NCI-H2196 treated with DMSO at 0.1 percent for 48 hours (cell line): ENCODE results near the gene CHEK2.
"Not testable (repeated sequence)": the region's sequence is repeated elsewhere in the genome, so short reads cannot be mapped to it uniquely, and the experiment has no call there.

Source experiments
- DNase-seq: peaks from one replicate; lab custom pipeline; 2025; ENCODE audit not compliant: unreplicated experiment; lab: John Stamatoyannopoulos, UW

CHEK2 gene

DNA sequence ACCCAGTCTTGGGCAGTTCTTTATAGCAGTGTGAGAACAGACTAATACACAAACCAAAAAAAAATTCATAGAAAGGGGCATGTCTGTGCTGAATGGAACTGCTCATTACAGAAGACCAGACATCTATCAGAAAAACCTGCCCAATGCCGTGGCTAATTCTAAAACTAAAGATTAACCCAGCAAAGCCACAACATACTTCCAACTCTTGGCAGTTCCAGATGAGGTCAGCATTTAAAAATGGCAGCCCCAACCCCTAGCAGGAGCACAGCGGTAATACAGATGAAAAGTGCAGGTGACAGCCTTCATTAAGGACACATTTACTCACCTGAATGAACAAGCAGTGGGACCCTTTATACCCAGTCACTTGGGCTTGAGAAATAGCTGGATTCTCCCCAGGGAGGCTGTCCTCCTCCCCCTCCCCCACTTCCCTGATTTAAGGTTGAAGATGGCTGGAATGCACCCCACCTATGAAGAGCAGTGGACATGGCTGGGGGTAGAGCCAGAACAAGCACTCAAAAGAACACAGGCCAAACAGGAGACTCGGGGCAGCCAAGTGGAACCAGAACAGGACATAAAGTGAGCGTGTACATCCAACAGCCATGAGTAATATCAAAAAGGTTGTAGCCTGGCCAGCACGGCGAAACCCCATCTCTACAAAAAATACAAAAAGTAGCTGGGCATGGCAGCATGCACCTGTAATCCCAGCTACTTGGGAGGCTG lies 48.4 kb downstream of the CHEK2 start:
- not testable (repeated sequence) for DNase-seq

DNA sequence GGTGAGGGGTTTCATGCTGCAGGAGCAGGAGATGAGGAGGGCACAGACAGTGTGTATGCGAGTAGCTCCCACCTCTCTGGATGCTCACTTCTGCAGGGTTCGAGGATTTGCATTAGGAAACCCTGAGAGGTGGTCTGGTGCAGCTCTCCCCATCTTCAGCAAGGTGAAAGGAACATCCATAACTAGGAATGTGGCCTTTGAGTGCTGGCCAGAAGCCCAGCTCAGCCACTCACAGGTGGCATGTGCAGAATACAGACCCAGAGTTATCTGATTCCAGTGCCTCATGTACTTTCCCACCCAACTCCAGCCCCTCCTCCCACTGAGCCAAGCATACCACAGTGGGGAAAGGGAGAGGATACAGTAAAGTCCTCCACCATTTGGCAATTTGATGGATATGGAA lies 51.8 kb downstream of the CHEK2 start:
- not testable (repeated sequence) for DNase-seq

DNA sequence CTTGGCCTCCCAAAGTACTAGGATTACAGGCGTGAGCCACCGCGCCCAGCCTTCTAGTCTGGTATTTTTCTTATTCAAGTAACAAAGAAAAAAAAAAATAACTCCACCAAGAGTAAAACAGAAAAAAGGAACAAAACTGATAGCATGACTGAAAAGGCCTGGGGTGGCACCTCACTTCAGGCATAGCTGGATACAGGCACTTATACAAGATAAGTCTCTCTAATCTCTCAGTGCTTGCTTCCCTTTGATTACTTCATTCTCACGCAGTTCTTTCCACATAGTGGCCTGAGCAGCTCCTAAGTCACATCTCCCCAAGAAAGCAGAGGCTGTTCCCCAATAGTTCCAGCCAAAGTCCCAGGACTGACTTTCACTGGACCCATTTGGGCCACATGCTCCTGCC lies 58.7 kb downstream of the CHEK2 start:
- DNase-seq, result not testable (repeated sequence)

DNA sequence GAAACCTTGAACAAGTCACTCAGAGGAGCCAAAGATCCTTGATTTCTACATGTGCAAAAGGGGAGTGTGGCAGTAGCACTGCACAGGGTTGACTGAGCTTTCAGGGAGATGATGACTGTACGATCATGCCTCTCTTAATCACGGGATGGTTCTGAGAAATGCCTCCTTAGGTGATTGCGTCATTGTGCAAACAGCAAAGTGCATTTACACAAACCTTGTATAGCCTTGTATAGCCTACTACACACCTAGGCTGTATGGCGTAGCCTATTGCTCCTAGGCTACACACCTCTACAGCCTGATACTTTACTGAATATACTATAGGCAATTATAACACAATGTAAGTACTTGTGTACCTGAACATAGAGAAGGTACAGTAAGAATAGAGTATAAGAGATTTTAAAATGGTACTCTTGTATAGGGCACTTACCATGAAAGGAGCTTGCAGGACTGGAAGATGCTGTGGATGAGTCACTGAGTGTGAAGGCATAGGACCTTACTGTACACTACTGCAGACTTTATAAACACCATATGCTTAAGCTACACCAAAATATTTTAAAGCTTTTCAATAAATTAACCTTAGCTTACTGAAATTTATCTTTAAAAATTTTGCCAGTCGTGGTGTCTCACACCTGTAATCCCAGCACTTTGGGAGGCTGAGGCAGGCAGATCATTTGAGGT lies 60.7 kb downstream of the CHEK2 start:
- not testable (repeated sequence) for DNase-seq

DNA sequence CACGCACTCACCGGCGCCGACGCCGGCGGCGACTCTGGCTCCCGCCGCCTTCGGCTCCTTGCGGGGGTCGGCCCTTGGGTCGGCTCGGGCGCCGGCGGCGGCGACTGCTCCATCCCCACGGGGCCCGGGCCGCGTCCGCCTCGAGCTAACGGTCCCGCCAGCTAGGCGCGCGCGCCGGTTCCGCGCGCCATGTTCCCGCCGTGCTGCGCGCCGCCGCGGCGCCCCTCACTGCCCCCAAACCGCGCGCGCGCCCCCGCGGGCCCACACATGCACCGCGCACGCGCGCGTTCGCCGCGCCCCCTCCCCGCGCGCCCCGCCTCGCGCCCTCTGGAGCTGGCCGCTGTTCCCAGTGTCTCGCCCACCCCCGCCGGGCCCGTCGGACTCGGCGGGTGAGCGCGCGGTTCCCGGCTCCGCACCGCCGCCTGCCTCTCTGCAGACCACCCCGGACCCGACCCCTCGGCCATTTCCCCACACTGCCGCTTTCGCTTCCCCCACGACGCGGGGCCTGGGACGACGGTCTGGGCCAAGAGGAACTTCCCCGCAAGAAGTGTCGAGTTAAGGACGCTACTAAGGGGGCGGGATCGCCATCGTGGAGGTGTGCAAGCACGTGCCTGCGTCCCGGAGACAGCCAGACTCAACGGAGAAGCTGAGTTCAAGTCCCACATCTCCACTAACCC lies 61.9 kb downstream of the CHEK2 start, which contains the start of gene TTC28:
TSS of gene TTC28 (minus strand) at position 230 of the 677 bp plus-strand sequence. CDS start at position 113, 117 bp downstream.
- DNase-seq, result peak; percentile 12

DNA sequence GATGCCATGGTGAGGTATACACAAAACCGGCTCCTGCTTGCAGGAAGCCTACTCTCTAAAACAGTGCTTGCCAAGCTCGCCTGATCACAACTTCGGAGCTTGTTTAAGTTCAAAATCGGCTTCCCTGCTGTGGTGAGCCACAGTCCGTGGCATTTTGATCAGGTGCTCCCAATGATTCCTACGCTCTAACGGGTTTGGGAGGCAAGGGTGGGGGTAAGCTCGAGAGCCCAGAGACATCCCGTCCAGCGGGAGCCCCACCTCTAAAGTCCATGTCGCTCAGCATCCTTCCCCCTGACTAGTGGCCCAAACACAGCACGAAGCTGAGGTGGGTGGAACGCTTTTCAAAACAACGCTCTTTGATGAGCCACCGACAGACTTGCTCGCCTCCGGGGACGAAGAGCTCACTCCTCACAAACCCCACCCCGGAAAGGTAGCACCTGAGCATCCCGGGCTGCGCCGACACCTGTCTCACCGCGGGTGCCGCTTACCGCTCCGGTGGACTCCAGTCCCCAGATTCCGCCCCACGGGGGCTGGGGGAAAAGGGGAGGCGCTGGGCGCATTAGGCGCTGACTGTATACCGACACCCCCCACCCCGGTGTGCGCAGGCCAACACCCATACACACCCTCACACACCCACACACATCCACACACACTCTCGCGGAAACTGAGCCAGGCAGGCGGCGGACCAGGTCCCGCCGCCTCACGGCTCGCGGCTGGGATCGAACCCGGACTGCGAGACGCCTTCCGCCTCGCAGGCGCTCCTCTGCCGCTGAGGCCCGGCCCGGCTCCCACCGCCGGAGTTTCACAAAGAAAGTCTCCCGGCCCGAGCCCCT lies 62.6 kb downstream of the CHEK2 start:
- not testable (repeated sequence) for DNase-seq

DNA sequence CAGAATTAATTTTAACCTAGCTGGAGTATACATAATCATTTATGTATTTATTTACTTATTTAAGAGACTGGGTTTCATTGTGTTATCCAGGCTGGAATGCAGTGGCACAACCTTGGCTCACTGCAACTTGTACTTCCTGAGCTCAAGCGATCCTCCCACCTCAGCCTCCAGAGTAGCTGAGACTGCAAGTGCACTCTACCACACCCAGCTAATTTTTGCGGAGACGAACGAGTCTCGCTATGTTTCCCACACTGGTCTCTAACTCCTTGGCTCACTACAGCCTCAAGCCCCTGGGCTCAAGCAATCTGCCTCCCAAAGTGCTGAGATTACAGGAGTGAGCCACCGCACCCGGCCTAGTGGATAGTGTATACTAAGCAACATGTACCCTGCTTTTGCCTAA lies 63.5 kb downstream of the CHEK2 start:
- not testable (repeated sequence) for DNase-seq

DNA sequence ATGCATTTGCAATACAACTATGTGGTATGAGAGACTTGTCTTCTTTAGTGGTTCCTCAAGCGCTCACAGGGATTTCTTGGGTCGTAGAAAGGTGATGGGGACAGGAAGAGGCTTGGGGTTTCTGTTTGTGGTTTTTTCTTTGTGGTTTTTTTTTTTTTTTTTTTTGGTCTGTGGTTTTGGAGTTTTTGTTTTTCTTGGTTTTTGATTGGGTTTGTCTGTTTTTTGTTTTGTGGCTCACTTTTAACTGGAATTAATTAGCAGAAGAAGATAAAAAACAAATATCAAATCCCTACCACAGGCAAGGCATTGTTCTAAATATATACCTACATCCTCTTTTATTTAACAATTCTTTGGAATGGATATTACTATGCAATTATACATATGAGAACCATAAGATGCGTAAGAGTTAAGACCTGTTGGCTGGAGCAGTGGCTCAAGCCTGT lies 67.5 kb downstream of the CHEK2 start:
- DNase-seq, result no peak

DNA sequence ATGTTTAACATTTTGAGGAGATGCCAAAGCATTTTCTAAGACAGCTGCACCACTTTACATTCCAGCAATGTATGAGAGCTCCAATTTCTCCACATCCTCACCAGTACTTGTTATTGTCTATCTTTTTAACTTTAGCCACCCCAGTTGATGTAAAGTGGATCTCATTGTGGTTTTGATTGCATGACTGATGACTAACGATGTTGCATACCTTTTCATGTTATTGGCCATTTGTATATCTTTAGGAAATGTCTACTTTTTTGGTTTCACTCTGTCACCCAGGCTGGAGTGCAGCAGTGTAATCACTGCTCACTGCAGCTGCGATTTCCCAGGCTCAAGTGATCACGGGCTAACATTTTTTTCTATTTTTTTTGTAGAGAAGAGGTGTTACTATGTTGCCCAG lies 70.9 kb downstream of the CHEK2 start:
- DNase-seq, result no peak

DNA sequence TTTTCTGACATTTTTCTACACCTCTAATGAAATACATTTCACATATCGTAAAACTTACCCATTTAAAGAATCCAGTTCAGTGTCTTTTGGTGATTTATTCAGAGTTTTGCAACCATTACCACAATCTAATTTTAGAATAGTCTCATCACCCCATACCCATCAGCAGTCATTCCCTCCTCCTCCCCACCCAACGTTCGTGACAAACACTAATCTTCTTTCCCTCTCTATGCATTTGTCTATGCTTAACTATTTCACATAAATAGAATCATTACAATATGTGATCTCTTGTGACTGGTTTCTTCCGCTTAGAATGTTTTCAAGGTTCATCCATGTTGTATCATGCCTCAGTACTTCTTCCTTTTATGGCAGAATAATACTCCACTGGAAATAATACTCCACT lies 71.5 kb downstream of the CHEK2 start:
- DNase-seq, result no peak

DNA sequence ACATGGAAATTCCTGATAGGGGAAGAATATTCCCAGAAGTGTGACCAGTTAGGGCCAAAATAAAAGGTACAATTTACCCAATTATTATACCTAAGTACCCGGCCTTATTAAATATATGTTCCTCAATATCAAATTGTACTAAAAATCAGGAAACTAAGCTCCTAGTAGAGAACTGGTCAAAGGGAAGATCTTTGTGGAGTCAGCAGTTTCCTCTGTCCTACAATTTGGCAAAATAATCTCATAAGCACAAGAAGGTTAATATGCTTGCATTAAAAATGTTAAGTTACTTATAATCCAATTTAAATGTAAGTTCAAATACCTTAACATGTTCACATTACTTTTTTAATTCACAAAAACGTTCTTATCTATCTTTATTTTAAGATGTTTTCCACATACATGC lies 72.2 kb downstream of the CHEK2 start:
- no peak for DNase-seq

DNA sequence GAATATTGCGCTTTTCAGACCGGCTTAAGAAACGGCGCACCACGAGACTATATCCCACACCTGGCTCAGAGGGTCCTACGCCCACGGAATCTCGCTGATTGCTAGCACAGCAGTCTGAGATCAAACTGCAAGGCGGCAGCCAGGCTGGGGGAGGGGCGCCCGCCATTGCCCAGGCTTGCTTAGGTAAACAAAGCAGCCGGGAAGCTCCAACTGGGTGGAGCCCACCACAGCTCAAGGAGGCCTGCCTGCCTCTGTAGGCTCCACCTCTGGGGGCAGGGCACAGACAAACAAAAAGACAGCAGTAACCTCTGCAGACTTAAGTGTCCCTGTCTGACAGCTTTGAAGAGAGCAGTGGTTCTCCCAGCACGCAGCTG lies 78.1 kb downstream of the CHEK2 start:
- not testable (repeated sequence) for DNase-seq

DNA sequence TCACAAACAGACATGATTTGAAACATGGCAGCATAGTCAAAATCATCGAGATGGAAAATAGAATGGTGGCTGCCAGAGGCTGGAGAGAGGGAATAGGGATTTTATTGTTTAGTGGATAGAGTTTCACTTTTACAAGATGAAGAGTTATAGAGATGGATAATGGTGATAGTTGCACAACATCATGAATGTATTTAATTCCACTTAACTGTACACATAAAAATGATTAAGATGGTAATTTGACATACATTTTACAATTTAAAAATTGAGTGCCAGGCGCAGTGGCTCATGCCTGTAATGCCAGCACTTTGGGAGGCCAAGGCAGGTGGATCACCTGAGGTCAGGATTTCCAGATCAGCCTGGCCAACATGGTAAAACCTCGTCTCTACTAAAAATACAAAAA lies 83.2 kb downstream of the CHEK2 start:
- no peak for DNase-seq

DNA sequence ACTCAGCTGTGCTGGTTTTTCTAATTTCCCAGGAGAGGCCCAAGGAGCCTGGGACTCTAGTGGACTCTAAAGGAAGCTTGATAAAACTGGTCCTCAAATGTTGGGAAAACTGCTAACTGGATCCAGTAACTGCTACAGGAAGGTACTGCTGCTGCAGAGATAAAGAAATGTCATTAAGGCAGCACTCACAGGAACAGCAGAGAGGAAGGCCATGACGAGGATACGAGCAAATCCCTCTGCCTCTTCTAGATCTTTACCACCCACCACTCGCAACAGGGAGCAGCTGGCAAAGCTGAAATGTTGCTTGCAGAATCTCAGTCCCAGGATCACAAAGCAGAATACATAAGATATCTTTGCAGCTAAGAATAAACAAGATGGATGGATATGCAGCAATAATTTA lies 85.4 kb downstream of the CHEK2 start:
- no peak for DNase-seq

DNA sequence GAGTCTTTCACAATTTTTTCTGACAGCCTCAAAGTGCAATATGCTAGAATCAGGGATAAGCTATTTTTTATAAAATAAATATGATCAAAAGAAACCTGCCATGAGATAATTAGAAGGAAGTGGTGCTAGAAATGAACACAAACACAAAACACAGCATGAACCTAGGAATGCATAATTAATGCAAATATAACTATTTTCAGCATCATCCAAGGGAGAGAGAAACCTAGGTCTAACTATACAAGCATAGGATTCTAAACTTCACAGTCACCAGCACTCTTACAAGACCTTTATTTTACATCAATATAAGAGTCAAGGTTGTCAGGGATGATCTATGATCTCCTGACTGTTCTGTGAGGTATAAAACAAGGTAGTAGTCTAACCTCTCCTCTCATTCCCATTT lies 91.2 kb downstream of the CHEK2 start:
- no peak for DNase-seq

DNA sequence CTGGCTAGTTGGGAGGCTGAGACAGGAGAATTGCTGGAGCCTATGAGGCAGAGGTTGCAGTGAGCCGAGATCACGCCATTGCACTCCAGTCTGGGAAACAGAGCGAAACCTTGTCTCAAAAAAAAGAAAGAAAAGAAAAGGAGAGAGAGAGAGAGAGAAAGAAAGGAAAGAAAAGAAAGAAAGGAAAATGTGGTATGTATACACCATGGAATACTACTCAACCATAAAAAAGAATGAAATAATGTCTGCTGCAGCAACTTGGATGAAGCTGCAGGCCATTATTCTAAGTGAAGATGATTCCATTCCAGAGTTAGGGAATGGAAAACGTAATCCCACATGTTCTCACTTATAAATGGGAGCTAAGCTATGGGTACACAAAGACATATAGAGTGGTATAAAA lies 92.8 kb downstream of the CHEK2 start:
- DNase-seq, result no peak

DNA sequence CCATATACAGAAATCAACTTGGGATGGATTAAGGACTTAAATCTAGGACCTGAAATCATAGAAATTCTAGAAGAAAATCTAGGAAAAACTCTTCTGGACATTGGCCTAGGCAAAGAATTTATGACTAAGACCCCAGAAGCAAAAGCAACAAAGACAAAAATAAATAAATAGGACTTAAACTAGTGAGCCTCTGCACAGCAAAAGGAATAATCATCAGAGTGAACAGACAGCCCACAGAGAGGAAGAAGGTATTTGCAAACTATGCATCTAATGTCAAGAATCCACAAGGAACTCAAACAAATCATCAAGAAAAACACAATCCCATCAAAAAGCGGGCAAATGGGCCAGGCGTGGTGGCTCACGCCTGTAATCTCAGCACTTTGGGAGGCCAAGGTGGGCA lies 94.4 kb downstream of the CHEK2 start:
- DNase-seq, result no peak

DNA sequence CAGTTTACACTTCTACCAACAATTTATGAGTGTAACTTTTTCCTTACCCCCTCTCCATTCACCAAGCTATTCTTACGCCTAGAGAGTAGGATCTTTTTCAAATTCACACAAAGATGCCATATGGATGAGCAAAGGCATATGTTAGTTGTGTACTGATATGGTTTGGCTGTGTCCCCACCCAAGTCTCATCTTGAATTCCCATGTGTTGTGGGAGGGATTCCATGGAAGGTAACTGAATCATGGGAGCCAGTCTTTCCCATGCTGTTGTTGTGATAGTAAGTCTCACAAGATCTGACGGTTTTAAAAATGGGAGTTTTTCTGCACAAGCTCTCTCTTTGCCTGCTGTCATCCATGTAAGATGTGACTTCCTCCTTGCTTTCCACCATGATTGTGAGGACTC lies 102.3 kb downstream of the CHEK2 start:
- DNase-seq, result no peak
